ENCODE measurements around the gene PITPNM3. TPM values are rescaled to one million over a fixed set of nuclear protein-coding genes. Genes with fewer than 3 reads are reported as not detected.

PITPNM3 gene
- total RNA-seq, 1 experiment from 2014 or later: 0.71 TPM

GRCh38 chr17:6476810-6477179, 79.6 kb downstream of the PITPNM3 start:
- DNase-seq (ENCODE audit: low spot score): no peak
- POLR2A ChIA-PET (ENCODE audit: low non-redundant PET): no interaction called here
- Histone ChIP-seq H3K9me3 (ENCODE audit: low read depth, low read length, poor library complexity, severe bottlenecking) (no peaks in the 10 kb centered on the region), H3K4me1 (ENCODE audit: insufficient read depth, low read length, poor library complexity, severe bottlenecking) (peaks cover 31% of the 10 kb centered on the region), H3K36me3 (ENCODE audit: insufficient read depth, low read length, poor library complexity, severe bottlenecking) (no peaks in the 10 kb centered on the region), H3K27me3 (replicated peaks; ENCODE audit: insufficient read depth, low read depth, low read length, poor library complexity) (no peaks in the 10 kb centered on the region), H3K4me3 (ENCODE audit: low read depth, low read length, poor library complexity, severe bottlenecking) (no peak overlapping the region), H3K27ac (ENCODE audit: low read depth, low read length, poor library complexity, severe bottlenecking) (no peak overlapping the region)
- CTCF ChIA-PET: no interaction called here
- no TSS peak for BruUV-seq (replicated peaks)
- no peak for TF ChIP-seq CTCF (conservative IDR thresholded peaks at IDR 0.05; ENCODE audit: low read depth, low read length)
- TF ChIP-seq EZH2 (IDR thresholded peaks at IDR 0.05; ENCODE audit: borderline replicate concordance, low read depth, low read length, poor library complexity, severe bottlenecking): no peak
- intact Hi-C loops (cut with micrococcal nuclease; ENCODE audit: unreplicated experiment): loop anchor here (10.0 kb wide), 1 partner anchor 168 kb away; the partner anchor contains the start of genes KIAA0753 and TXNDC17

GRCh38 chr17:6476076-6476809, 80.1 kb downstream of the PITPNM3 start:
- no peaks in the 10 kb centered on the region for H3K9me3 ChIP-seq (ENCODE audit: low read depth, low read length, poor library complexity, severe bottlenecking)
- no peak overlapping the region for H3K27ac ChIP-seq (ENCODE audit: low read depth, low read length, poor library complexity, severe bottlenecking)
- intact Hi-C loops (cut with micrococcal nuclease; ENCODE audit: unreplicated experiment): loop anchor here (10.0 kb wide), 1 partner anchor 169 kb away; the partner anchor contains the start of genes KIAA0753 and TXNDC17
- no peak overlapping the region for H3K4me3 ChIP-seq (ENCODE audit: low read depth, low read length, poor library complexity, severe bottlenecking)
- no peaks in the 10 kb centered on the region for H3K36me3 ChIP-seq (ENCODE audit: insufficient read depth, low read length, poor library complexity, severe bottlenecking)
- peak; percentile 45 for DNase-seq (ENCODE audit: low spot score)
- TF ChIP-seq EZH2 (IDR thresholded peaks at IDR 0.05; ENCODE audit: borderline replicate concordance, low read depth, low read length, poor library complexity, severe bottlenecking): no peak
- H3K27me3 ChIP-seq (replicated peaks; ENCODE audit: insufficient read depth, low read depth, low read length, poor library complexity): no peaks in the 10 kb centered on the region
- ChIA-PET CTCF (interaction anchor here (0.9 kb wide), 1 partner anchor 8 kb away, joined by 3 read pairs; no protein-coding TSS in a partner anchor), POLR2A (ENCODE audit: low non-redundant PET) (no interaction called here)
- H3K4me1 ChIP-seq (ENCODE audit: insufficient read depth, low read length, poor library complexity, severe bottlenecking): peaks cover 35% of the 10 kb centered on the region
- no TSS peak for BruUV-seq (replicated peaks)

- ChIA-PET CTCF (interaction anchor here (0.5 to 0.9 kb wide), 2 partner anchors 9 to 738 kb away, joined by 3 to 11 read pairs; no protein-coding TSS in a partner anchor), POLR2A (ENCODE audit: low non-redundant PET) (no interaction called here)
- peaks cover 35% of the 10 kb centered on the region for H3K4me1 ChIP-seq (ENCODE audit: insufficient read depth, low read length, poor library complexity, severe bottlenecking)
- H3K36me3 ChIP-seq (ENCODE audit: insufficient read depth, low read length, poor library complexity, severe bottlenecking): no peaks in the 10 kb centered on the region
- DNase-seq (ENCODE audit: low spot score): no peak
- no peak overlapping the region for H3K4me3 ChIP-seq (ENCODE audit: low read depth, low read length, poor library complexity, severe bottlenecking)
- H3K27me3 ChIP-seq (replicated peaks; ENCODE audit: insufficient read depth, low read depth, low read length, poor library complexity): no peaks in the 10 kb centered on the region
- H3K9me3 ChIP-seq (ENCODE audit: low read depth, low read length, poor library complexity, severe bottlenecking): no peaks in the 10 kb centered on the region
- H3K27ac ChIP-seq (ENCODE audit: low read depth, low read length, poor library complexity, severe bottlenecking): no peak overlapping the region
- BruUV-seq (replicated peaks): no TSS peak
- intact Hi-C loops (cut with micrococcal nuclease; ENCODE audit: unreplicated experiment): loop anchor here (10.0 kb wide), 1 partner anchor 169 kb away; the partner anchor contains the start of genes KIAA0753 and TXNDC17
- TF ChIP-seq EZH2 (IDR thresholded peaks at IDR 0.05; ENCODE audit: borderline replicate concordance, low read depth, low read length, poor library complexity, severe bottlenecking): no peak
- TF ChIP-seq CTCF (conservative IDR thresholded peaks at IDR 0.05; ENCODE audit: low read depth, low read length): no peak
These were observed 80.9 kb downstream of the PITPNM3 start for GRCh38 chr17:6475411-6475810.

All from A673 (cell line).